NOMO-1 treated with DMSO at 0.1 percent for 48 hours (cell line): ENCODE measurements around the gene PAQR6.

Experiments
- DNase-seq: peaks from one replicate; lab custom pipeline; 2025; ENCODE audit not compliant: unreplicated experiment; lab: John Stamatoyannopoulos, UW

PAQR6 gene, protein sequence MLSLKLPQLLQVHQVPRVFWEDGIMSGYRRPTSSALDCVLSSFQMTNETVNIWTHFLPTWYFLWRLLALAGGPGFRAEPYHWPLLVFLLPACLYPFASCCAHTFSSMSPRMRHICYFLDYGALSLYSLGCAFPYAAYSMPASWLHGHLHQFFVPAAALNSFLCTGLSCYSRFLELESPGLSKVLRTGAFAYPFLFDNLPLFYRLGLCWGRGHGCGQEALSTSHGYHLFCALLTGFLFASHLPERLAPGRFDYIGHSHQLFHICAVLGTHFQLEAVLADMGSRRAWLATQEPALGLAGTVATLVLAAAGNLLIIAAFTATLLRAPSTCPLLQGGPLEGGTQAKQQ

DNA sequence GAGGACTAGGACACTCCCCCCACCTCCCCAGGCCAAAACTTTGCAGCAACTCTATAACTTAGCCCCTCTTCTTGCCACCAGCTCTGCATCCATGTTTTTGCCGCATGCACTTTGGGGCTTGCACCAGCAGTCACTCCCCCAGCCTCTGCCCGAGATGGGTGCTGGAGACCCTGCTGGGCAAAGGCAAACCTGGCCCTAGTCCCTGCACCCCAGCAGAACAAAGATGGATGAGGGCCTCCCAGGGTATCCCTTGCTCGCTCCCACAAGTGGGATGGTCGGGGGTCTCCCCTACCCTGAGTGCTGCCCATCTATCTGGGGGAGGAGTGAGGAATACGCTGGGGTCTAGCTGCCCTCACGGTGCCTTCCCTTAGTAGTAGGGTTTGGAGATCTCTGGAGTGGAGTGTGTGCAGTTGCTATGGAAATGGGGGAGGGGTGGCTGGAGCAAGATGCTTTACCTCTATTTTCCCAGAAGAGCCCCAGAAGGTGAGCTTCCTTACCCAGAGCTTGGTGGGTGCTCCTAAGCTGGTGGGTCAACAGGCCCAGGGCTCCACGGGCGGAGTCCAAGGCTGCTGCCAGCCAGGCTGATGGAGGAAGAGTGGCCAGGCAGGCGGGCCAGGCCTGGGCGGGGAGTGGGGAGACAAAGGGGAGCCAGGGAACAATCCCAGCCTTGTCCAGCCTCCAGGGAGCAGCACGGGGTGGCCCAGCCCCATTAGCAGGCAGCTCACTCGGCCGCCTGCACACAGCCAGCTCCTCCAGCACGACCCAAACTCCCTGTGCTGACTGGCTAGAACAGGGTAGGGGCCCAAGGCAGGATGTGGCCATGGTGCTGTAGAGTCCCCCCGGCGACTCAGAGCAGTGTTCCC lies at the start of gene PAQR6:
PAQR6 (minus strand) TSS at position 597 of the 863 bp plus-strand sequence. CDS start 1,325 bp downstream, outside the sequence.
- DNase-seq, result no peak

DNA sequence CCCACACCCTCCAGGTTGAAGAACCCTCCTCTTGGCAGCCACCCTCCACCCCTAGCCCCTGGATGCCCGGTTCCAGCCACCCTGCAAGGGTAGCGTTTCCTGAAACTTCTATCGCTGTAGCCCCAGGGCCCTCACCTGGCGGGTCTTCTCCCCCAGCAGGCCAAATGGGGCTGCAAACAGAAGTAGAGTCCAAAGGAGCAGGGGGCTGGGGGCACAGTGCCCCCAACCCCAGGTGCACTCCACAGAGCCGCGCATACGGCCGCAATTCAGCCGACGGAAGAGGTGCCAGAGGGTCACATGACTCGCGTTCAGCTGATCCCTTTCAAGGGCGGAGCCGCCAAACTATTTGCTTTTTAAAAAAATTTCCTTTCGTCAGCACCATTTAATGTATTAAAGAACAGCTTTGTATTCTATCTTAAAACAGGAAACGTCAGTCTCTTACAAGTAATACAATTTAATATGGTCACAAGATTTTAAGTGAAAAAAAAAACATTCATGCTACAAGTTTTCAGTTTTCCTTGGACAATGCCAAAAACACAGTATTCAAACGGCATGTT lies 47.6 kb upstream of the PAQR6 start, which contains the start of gene GLMP:
GLMP (minus strand) TSS at position 289 of the 557 bp plus-strand sequence; CDS start at position 255, 34 bp downstream.
- DNase-seq, result peak; percentile 67

DNA sequence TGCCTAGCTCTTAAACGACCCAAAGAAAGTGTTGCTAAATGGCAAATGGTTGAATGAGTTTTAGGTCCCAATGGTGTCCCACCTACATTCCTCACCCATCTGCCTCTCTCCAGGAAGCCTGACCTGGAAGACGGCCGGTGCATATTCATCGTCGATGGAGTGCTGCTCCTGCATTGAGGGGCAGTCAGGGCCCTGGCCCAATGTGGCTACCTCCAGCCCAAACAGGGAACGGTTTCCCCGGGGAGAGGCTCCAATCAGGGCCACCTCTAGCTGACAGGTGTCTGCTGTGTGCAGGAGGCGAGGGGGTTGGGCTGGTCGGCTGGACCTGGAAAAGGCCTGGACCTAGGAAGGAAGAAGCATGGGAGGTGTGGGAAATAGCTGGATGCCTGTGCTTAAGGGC lies 46.0 kb upstream of the PAQR6 start:
- no peak for DNase-seq

DNA sequence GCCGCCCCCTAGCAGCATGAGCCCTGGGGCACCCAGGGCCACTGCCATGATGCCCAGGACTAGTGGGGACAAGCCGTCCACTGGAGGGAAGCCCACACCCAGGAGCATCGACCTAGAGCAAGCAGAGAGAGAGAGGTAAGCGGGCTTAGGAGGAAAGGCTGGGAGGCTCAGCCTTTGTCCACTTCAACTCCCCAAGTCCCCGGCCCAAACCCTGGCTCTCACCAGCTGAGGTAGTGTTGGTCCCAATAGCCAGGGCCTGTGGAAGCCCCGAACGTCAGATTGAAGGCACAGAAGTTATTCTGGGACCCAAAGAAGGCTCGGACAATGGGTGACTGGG lies 45.2 kb upstream of the PAQR6 start:
- no peak for DNase-seq

DNA sequence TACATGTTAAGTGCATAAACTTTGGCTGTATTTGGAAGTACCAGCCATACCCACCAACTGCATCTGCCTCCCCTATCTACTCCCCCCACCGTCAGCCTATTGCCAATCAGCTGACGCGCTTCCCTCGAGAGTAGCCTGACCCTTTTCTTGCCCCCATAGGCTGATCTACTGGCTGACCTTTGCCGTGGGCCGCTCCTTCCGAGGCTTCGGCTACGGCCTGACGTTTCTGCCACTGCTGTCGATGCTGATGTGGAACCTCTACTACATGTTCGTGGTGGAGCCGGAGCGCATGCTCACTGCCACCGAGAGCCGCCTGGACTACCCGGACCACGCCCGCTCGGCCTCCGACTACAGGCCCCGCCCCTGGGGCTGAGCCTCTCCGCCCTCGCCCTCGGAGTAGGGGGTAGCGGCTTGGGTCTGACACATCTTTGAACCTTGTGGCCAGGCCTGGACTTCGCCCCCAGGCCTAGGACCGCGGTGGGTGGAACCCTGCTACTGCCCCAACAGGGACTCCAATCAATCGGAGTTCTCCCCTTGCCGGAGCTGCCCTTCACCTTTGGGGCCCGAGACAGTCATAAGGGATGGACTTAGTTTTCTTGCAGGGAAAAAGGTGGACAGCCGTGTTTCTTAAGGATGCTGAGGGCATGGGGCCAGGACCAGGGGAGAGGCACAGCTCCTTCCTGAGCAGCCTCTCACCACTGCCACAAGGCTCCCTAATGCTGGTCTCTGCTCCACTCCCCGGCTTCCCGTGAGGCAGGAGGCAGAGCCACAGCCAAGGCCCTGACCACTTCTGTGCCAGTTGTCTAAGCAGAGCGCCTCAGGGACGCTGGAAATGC lies 43.6 kb upstream of the PAQR6 start:
- no peak for DNase-seq

DNA sequence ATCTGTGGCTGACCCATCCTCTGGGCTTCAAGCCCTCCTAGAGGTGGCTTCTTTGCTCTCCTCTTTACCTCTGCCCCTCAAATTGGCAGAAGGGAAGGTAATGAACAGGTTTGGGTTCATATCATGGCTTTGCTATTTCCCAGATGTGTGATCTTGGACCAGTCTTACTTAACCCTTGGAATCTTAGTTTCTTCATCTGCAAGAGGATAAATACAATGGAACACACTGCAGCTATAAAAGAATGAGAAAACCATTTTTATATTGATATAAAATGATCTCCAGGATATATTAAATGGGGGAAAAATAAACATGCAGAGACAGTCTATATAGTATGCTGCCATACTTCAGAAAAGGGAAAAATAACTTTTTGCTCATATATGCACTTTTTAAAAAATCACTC lies 42.0 kb upstream of the PAQR6 start:
- no peak for DNase-seq

DNA sequence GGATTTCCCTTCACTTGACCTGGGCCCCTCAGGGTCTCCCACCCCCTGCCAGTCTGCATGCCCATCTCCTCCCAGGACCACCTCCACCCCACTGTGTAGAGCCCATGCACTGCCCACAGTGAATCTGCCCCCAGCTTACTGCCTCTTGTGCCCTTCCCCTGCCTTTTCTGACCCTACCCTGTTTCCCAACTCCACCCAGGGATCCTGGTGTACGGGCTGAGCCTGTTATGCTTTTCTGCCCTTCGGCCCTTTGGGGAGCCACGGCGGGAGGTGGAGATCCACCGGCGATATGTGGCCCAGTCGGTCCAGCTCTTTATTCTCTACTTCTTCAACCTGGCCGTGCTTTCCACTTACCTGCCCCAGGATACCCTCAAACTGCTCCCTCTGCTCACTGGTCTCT lies 38.2 kb upstream of the PAQR6 start:
- DNase-seq, result no peak

DNA sequence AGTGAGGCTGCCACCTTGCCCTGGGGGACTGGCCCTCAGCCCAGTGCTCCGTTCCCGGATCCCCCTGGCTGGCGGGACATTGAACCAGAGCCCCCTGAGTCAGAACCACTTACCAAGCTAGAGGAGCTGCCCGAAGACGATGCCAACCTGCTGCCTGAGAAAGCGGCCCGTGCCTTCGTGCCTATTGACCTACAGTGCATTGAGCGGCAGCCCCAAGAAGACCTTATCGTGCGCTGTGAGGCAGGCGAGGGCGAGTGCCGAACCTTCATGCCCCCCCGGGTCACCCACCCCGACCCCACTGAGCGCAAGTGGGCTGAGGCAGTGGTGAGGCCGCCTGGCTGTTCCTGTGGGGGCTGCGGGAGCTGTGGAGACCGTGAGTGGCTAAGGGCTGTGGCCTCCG lies 37.6 kb upstream of the PAQR6 start:
- DNase-seq, result no peak

DNA sequence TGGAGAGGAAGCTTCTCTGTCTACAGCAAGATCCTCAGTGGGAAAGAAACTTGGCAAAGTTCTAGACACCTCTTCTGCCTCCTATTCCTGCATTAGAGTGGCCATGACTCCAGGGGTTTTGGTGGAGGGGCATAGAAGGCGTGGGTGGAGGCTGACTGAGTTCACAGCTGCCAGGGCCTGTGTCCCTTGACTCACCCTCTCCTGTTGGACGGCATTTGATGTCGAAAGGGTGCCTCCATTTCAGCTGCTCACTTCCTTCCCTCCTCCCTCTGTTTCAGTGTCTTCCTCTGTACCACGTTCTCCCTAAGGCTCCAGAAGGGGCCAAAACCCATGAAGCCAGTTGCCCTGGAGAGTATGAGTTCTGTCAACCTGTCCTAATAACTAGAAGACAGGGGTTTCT lies 36.9 kb upstream of the PAQR6 start:
- DNase-seq, result no peak

DNA sequence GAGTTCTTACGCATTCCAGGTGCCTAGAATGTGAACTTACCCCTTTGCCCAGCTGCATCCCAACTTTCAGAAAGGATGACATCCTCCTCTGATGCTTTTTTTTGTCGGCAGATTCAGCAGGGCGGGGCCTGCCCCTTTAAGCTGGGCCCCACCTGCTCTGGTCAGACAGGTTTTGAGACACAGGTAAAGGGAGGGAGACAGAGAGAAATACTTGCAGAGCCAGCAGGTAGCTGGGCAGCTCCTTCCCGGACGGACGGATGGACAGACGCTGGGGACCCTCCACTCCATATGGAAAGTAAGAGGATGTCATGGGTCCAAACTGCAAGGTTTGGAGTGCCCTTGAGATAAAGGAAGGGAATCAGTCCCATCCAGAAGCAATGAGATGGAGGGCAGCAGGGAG lies 36.3 kb upstream of the PAQR6 start, which contains the start of gene TMEM79:
TMEM79 (plus strand) TSS at position 214 of the 400 bp plus-strand sequence. CDS start 902 bp downstream, outside the sequence.
- no peak for DNase-seq

DNA sequence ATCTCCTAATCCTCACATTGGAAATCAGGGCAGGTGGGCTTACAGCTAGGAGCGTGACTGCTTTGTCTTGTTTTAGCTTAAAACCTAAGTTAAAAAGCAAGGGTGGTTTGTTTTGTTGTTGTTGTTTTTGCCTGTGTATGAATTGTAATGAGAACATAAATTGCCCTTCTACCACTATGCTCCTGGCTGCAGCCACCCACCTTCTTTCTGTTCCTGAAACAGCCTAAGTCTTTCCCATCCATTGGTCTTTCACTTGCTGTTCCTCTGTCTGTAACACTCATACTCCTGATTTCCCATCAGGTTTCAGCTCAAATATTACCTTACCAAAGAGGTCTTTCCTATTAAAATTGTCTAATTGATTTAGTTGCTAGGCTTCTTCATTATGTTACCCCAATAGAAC lies 35.7 kb upstream of the PAQR6 start:
- DNase-seq, result no peak

DNA sequence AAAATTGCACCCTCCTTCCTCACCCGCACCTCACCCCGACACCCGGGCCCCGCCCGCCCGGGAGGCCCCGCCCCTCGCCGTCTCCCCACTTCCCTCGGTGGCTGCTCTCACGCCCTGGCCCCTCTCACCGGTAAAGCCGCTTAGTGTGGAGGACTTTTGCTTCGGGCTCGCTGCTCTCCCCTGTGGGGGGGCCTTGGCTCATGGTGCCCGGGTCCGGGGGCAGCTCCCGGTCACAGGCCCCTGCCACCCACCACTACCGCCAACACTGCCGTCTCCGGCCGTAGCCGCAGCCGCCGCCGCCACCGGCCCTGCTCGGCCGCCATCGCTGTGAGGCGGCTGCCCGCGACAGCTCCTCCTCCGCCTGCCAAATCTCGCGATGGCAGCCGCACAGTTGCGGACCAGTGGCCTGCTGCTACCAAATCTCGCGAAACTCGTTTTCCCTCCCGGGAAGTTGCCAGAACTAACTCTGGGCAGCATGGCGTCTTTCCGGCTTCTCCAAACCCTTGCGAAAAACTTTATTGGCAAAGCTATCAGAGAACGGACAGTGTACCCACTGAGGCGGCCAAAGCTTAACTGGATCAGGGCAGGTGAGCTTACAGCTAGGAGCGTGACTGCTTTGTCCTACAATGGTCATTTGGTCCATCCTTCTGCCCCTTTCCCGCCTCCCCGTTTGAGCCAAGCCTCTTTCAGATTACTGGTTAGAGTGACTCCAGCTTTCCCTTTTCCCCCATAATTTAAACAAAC lies 34.8 kb upstream of the PAQR6 start, which contains the start of gene SMG5:
SMG5 (minus strand) TSS at position 347 of the 744 bp plus-strand sequence; CDS start at position 202, 145 bp downstream.
- DNase-seq, result peak; percentile 96

DNA sequence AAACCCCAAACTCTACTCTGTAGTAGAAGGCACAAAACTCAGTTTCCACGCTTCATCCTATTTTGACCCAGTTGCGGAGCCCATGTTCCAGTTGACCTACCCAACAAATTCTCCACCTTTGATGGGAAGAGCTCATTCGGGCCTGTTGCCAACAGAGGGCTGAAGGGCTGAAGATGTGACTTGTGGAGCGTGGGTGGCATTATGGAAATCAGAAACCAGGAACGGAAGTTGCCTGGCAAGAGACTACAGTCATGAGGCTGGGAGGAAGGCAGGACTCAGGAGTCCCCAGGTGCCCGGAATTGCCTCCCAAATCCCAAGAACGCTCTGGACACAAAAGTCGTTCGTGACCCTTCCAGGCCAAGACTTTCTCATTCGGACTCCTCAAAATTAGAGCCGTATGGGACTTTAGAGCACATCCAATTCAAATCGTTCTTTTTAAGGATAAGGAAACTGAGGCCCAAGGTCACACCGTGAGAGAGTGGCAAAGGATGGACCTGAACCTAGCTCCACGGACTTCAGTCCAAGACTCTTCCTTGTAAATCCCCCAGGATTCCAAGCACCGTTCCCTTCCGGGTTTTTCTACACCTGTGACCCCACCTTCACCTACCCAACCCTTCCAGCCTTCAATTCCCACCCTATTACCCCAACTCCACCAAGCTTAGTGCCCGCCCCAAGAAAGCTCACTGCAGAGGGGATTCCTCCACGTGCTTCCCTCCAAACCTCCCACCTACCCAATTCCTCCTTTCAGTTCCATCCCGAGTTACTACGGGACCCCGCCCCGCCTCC lies 34.0 kb upstream of the PAQR6 start:
- peak; percentile 4 for DNase-seq

DNA sequence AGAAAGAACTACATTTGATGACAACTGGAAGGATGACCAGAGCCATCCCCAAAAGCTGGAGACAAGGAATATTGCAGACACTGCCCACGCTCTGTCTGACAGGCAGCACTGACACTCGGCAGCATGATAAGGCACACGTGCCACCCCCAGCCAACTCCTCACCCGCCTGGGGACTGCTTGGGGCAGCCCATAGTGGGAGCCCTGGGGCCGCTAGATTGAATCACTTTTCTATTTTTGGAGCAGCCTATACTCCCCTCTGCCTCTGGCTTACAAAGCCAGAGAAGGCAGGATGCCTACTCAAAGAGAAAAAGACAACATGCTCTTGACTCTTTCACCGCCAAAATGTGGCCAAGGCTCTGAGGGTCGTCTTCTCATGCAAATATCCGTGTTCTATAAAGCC lies 33.4 kb upstream of the PAQR6 start:
- DNase-seq, result peak; percentile 44

DNA sequence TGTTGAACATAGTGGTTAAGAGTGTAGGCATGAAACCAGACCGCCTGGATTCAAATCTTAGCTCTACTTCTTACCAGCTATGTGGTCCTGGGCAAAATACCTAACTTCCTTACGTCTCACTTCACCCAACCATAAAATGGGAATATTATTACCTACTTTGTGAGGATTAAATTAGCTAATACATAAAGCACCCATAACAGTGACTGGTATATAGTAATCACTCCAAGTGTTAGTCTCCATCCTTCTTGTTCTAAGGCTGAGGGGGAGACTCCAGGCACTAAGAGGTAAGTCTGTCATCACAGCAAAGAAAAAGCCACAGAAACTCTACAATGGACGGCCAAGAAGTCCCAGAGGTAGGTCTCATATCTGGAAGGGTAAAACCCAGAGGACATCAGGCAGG lies 32.0 kb upstream of the PAQR6 start:
- no peak for DNase-seq

DNA sequence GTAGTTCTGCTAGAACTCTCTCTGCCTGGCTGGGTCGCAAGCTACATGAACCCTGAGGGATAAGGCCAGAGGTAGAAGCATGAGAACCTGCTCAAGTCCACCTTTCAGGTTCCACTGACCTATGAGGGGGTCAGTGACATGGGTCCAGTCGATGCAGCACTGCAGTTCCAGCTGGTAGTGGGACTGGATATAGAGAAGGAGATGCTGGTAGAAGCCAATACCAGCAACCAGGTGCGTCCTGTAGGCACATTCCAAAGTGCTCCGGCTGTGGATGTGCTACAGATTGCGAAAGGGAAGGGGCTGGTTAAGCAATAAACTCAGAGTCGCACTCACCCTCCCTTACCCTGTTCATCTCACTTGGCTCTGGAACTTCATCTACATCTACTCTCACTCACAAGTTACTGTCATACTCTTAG lies 29.1 kb upstream of the PAQR6 start:
- peak; percentile 61 for DNase-seq

DNA sequence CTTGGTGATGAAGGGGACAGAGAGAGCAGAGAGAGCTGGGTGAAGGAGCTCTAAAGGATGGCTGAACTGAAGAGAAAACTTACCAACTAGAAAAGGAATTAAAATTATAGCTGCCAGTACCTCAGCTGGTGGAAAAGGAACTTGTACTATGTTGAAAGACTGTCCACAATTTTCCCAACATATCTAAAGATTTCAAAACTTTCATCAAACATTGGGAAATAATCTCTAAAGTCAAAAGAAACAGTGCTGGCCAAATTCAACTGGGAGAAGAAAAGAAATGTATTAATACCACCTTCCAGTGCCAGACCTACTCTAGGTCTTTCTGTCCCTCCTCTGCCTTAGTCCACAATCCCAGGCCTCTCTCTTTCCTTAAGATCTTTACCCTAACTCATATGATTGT lies 28.7 kb upstream of the PAQR6 start:
- peak; percentile 77 for DNase-seq

DNA sequence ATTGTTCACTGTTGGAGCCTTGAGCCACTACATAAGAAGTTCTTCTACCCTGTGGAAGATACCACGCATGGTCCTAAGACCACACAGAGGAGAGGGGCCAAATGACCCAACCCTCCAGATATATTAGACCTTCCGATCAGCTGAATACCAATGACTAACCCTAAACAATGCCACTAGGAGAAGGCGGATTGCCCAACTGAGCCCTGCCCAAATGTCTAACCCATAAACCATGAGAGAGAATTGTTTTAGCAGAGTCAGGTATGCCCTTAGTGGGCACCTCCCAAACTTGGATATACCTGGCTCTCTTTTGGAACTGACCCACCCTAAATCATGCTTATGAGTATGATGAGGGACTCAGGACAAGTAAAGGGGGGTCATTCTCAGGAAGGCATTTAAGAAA lies 22.5 kb upstream of the PAQR6 start:
- DNase-seq, result no peak

DNA sequence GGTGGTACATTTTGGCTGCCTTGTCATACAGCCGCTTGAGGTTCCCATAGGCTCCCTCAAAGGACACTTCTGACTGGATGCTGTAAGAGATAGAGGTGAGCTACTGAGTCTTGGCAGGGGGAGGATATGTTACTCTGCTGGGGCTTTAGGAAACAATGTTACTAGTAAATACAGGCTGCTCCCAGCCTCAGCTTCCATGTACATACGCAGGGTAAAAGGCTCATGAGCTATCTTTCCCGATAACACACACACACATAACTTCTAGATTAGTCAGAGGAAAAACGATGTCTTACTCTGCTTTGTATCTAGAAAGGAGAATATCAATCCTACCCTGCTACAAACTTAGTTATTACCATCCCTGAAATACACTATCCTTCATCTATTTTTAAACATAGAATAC lies 20.5 kb upstream of the PAQR6 start:
- DNase-seq, result no peak
